SU-DHL-6 (cell line): ENCODE measurements around the gene EXOC3.

Source experiments
- H2AFZ ChIP-seq: fragments of 200-600 bp; sonication (generic); 2 replicates; pipeline ENCODE4 v1.6.1; 2014; ENCODE audit warnings: low read depth, mild to moderate bottlenecking, moderate library complexity, mixed read lengths, antibody characterized with exemption, low read length; ENCODE audit not compliant: severe bottlenecking
- H3F3A ChIP-seq: fragments of 200-600 bp; shearing (Covaris generic); 2 replicates; pipeline ENCODE4 v1.6.0; 2016; ENCODE audit warnings: antibody characterized with exemption, mild to moderate bottlenecking; ENCODE audit not compliant: insufficient read depth
- H3K27ac ChIP-seq: fragments of 200-600 bp; sonication (generic); 2 replicates; pipeline ENCODE4 v1.5.1; 2016; ENCODE audit warnings: low read depth, mild to moderate bottlenecking, low read length, moderate library complexity, mixed read lengths
- H3K27me3 ChIP-seq: fragments of 200-600 bp; sonication (generic), shearing (Covaris generic); 2 replicates; pipeline ENCODE4 v1.6.0; 2014; ENCODE audit warnings: mild to moderate bottlenecking, low read length
- H3K36me3 ChIP-seq: fragments of 200-600 bp; sonication (generic); 2 replicates; pipeline ENCODE4 v1.6.1; 2014; ENCODE audit warnings: mild to moderate bottlenecking, low read length, mixed read lengths
- H3K4me2 ChIP-seq: fragments of 300-600, 200-600 bp; shearing (Covaris generic), sonication (generic); 2 replicates; pipeline ENCODE4 v1.6.0; 2014; ENCODE audit warnings: low read length, low read depth, mild to moderate bottlenecking; ENCODE audit not compliant: poor library complexity, severe bottlenecking
- H3K4me3 ChIP-seq: fragments of 200-600 bp; sonication (generic); 2 replicates; pipeline ENCODE4 v1.5.1; 2014; ENCODE audit warnings: antibody characterized with exemption, low read length, mild to moderate bottlenecking, mixed read lengths; ENCODE audit not compliant: insufficient read depth, poor library complexity, severe bottlenecking
- H3K79me2 ChIP-seq: fragments of 200-600 bp; sonication (generic); 2 replicates; pipeline ENCODE4 v1.6.1; 2014; ENCODE audit warnings: mild to moderate bottlenecking, low read length, moderate library complexity; ENCODE audit not compliant: insufficient read depth
- H3K9ac ChIP-seq: fragments of 200-600 bp; sonication (generic); 2 replicates; pipeline ENCODE4 v1.7.0; 2014; ENCODE audit warnings: mild to moderate bottlenecking, low read length
- H3K9me2 ChIP-seq: fragments of 200-600 bp; sonication (generic); replicated peaks from 2 replicates; pipeline ENCODE4 v1.6.1; 2014; ENCODE audit warnings: low read length; ENCODE audit not compliant: insufficient read depth
- H3K9me3 ChIP-seq: fragments of 200-600 bp; sonication (generic); 2 replicates; pipeline ENCODE4 v1.6.1; 2014; ENCODE audit warnings: low read length, mixed read lengths; ENCODE audit not compliant: insufficient read depth
- H4K20me1 ChIP-seq: fragments of 200-600 bp; sonication (generic); 2 replicates; pipeline ENCODE4 v1.6.1; 2014; ENCODE audit warnings: low read depth, mild to moderate bottlenecking, antibody characterized with exemption, low read length, moderate library complexity, mixed read lengths
- EZH2phosphoT487 ChIP-seq: fragments of 200-600 bp; sonication (generic), shearing (Covaris generic); conservative IDR thresholded peaks from 2 replicates; pipeline ENCODE4 v1.6.1; 2018; ENCODE audit warnings: mild to moderate bottlenecking, antibody characterized with exemption, low read length, moderate library complexity, mixed read lengths
- TF ChIP-seq, protein P1 (sequence below): fragments of 200-600 bp; sonication (generic); IDR thresholded peaks from one replicate; pipeline ENCODE4 v1.5.1; 2017; ENCODE audit warnings: antibody characterized with exemption, mild to moderate bottlenecking, low read length, moderate library complexity; ENCODE audit not compliant: insufficient read depth, poor library complexity, severe bottlenecking

Gene EXOC3

DNA sequence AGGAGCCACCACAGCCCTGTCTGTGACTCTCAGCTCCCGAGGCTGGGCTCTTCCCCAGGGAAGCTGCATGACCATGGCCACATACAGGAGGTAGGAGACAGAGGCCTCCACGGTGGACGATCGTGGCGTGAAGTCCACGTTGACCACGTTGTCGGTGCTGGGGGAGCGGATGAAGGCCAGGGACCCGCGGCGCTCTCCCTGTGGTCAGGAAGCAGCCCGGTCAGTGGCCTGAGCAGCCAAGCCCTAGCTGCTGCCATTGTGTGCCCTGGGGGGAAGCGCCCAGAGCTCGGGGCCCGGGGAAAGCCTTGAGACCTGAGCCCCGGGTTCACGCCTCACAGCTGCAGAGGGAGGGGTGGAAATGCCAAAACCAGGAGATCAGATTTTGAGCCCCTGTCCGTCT, 34.3 kb downstream of the EXOC3 start:
- Histone ChIP-seq H3K4me3 (no peak overlapping the region), H3K9me2 (no peaks in the 10 kb centered on the region), H3K4me2 (no peak overlapping the region), H3K79me2 (0 out of 2 replicates have a peak, but pooled peaks cover 5% of the 10 kb centered on the region), H3K27me3 (no peaks in the 10 kb centered on the region), H3K27ac (no peak overlapping the region), H2AFZ (no peak overlapping the region), H4K20me1 (no peaks in the 10 kb centered on the region), H3F3A (no peaks in the 10 kb centered on the region), H3K36me3 (no peaks in the 10 kb centered on the region), H3K9ac (no peak overlapping the region), H3K9me3 (no peaks in the 10 kb centered on the region)
- TF ChIP-seq, protein P1, sequence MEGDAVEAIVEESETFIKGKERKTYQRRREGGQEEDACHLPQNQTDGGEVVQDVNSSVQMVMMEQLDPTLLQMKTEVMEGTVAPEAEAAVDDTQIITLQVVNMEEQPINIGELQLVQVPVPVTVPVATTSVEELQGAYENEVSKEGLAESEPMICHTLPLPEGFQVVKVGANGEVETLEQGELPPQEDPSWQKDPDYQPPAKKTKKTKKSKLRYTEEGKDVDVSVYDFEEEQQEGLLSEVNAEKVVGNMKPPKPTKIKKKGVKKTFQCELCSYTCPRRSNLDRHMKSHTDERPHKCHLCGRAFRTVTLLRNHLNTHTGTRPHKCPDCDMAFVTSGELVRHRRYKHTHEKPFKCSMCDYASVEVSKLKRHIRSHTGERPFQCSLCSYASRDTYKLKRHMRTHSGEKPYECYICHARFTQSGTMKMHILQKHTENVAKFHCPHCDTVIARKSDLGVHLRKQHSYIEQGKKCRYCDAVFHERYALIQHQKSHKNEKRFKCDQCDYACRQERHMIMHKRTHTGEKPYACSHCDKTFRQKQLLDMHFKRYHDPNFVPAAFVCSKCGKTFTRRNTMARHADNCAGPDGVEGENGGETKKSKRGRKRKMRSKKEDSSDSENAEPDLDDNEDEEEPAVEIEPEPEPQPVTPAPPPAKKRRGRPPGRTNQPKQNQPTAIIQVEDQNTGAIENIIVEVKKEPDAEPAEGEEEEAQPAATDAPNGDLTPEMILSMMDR, result no peak
- no peak for TF ChIP-seq EZH2phosphoT487

DNA sequence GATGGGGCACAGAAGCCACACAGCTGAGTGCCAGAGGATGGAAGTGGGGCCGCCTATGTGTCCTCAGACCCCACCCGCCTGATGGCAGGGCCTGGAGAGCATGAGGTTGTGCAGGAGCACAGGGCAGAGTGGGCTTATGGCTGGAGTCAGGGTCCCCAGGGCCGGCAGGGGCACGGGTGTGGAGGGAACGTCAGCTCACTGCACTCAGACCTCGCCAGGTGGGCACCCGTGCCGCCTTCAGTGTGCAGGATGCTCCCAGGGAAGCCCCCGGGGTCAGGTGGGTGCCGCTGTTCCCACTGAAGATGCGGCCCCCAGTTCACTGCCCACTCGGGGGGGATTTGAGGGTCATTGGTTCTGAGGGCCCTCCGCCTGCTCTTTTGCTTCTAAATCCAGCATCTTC, 34.9 kb downstream of the EXOC3 start:
- no peaks in the 10 kb centered on the region for H3K9me2 ChIP-seq
- H3F3A ChIP-seq, result no peaks in the 10 kb centered on the region
- no peaks in the 10 kb centered on the region for H3K36me3 ChIP-seq
- no peak overlapping the region for H3K4me2 ChIP-seq
- no peak overlapping the region for H3K27ac ChIP-seq
- no peaks in the 10 kb centered on the region for H3K79me2 ChIP-seq
- no peak overlapping the region for H2AFZ ChIP-seq
- no peaks in the 10 kb centered on the region for H3K27me3 ChIP-seq
- no peaks in the 10 kb centered on the region for H3K9me3 ChIP-seq
- H3K9ac ChIP-seq, result no peak overlapping the region
- TF ChIP-seq EZH2phosphoT487, result no peak
- TF ChIP-seq, protein P1, result no peak
- H3K4me3 ChIP-seq, result no peak overlapping the region
- H4K20me1 ChIP-seq, result no peaks in the 10 kb centered on the region

DNA sequence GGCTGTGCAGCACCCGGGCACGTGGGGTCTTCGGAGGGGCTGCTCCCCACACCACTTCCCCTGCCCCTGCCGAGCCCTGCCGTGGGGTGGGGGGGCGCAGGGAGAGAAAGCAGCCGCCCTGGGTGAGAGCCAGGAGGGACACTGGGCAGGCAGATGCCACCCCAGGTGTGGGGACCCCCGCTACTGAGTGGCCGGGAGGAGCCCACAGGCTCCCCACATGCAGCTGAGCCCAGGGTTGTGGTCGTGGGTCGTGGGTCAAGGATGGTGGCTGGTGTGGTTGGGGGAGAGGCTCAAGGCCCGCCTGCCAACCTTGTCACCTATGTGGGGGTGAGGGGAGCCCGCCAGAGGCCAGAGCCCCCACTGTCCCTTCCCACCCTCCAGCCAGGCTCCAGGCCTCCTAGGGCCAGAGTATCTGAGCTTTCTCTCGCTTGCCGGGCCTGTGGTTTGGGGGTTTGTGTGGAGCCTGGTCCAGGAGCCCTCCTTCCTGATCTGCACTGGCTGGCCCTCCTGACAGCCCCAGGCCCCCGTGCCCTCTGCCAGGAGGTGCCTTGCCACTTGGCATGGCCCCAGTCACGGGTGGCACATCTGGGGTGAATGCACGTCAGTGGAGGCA, 35.5 kb downstream of the EXOC3 start:
- Histone ChIP-seq H3K4me3 (no peak overlapping the region), H3K9me2 (no peaks in the 10 kb centered on the region), H3K4me2 (no peak overlapping the region), H3K36me3 (no peaks in the 10 kb centered on the region), H2AFZ (no peak overlapping the region), H3K27me3 (no peaks in the 10 kb centered on the region), H3F3A (no peaks in the 10 kb centered on the region), H4K20me1 (no peaks in the 10 kb centered on the region), H3K9ac (no peak overlapping the region), H3K9me3 (no peaks in the 10 kb centered on the region), H3K79me2 (no peaks in the 10 kb centered on the region), H3K27ac (no peak overlapping the region)
- TF ChIP-seq EZH2phosphoT487, result no peak

DNA sequence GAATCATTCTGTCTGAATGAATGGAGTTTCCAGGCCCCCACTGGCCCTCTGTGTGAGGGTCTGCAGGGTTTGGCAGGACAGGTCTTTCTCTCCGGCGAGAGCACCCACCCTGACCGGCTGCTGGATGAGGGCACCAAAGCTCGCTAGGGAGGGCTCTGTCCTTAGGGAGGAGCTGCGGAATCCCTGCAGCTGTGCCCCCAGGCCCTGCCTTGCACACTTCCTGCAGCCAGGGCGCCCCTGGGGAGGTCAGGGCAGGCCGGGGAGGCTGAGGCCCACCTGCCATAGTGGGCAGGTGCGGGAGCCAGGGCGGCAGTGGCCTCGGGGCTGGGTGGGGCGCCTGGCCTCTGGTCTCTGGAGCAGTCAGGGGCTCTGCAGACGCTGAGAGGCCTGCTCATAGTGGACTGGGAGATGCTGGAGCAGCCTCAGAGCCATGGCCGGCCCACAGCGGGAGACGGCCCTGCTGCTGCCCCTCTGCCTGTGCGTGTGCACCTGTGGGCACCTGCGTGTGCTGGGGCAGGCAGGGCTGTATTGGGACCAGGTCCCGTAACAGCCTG, 36.1 kb downstream of the EXOC3 start:
- no peaks in the 10 kb centered on the region for H3K36me3 ChIP-seq
- H3K27ac ChIP-seq, result no peak overlapping the region
- TF ChIP-seq, protein P1, result no peak
- TF ChIP-seq EZH2phosphoT487, result no peak
- no peak overlapping the region for H2AFZ ChIP-seq
- H3K9me2 ChIP-seq, result no peaks in the 10 kb centered on the region
- H3K9me3 ChIP-seq, result no peaks in the 10 kb centered on the region
- no peak overlapping the region for H3K9ac ChIP-seq
- H3K79me2 ChIP-seq, result no peaks in the 10 kb centered on the region
- no peaks in the 10 kb centered on the region for H4K20me1 ChIP-seq
- H3K4me2 ChIP-seq, result no peak overlapping the region
- no peak overlapping the region for H3K4me3 ChIP-seq
- H3K27me3 ChIP-seq, result no peaks in the 10 kb centered on the region
- no peaks in the 10 kb centered on the region for H3F3A ChIP-seq
